NB4 (cell line): ENCODE data around the gene NUDT3.

Source experiments
- DNase-seq: peaks from one replicate; pipeline ENCODE4 v3.0.0; 2010; ENCODE audit warnings: low read depth
- H3K4me3 ChIP-seq: one replicate; pipeline ENCODE4 v1.5.1; 2011; ENCODE audit warnings: mild to moderate bottlenecking, low read depth, low read length, moderate library complexity
- CTCF ChIP-seq: IDR thresholded peaks from one replicate; pipeline ENCODE4 v1.5.1; 2012; ENCODE audit warnings: low read depth, low read length
- MAX ChIP-seq: IDR thresholded peaks from 2 replicates; pipeline ENCODE4 v1.6.1; 2011; ENCODE audit warnings: low read depth, low read length
- MYC ChIP-seq: IDR thresholded peaks from 2 replicates; pipeline ENCODE4 v1.6.1; 2011; ENCODE audit warnings: low read depth, low read length
- POLR2A ChIP-seq: IDR thresholded peaks from 2 replicates; pipeline ENCODE4 v1.6.1; 2011; ENCODE audit warnings: mild to moderate bottlenecking; ENCODE audit not compliant: insufficient read length; ENCODE audit errors: extremely low read depth

The NUDT3 gene

GRCh38 chr6:34391473-34391785 lies 1.0 kb downstream of the NUDT3 start:
- no peak for TF ChIP-seq MAX
- no peak for TF ChIP-seq MYC
- DNase-seq = no peak
- peak overlapping the region; percentile 95 for H3K4me3 ChIP-seq

- peak; percentile 85 for DNase-seq
- no peak for TF ChIP-seq POLR2A
- TF ChIP-seq MYC = peak; percentile 60
- peak; percentile 70 for TF ChIP-seq MAX
- no peak for TF ChIP-seq CTCF
- peak overlapping the region; percentile 95 for H3K4me3 ChIP-seq
Observed at GRCh38 chr6:34390531-34391472, 1.7 kb downstream of the NUDT3 start.

GRCh38 chr6:34389034-34389433 lies 3.4 kb downstream of the NUDT3 start:
- peak; percentile 69 for DNase-seq
- H3K4me3 ChIP-seq = peak overlapping the region; percentile 22
- TF ChIP-seq POLR2A (no peak), MYC (no peak), MAX (no peak), CTCF (no peak)

GRCh38 chr6:34388421-34388820 lies 4.0 kb downstream of the NUDT3 start:
- peak overlapping the region; percentile 22 for H3K4me3 ChIP-seq
- no peak for DNase-seq
- no peak for TF ChIP-seq POLR2A
- TF ChIP-seq CTCF = no peak
- TF ChIP-seq MYC = no peak
- no peak for TF ChIP-seq MAX

GRCh38 chr6:34386316-34387137 lies 5.9 kb downstream of the NUDT3 start:
- TF ChIP-seq MAX (no peak), MYC (no peak), POLR2A (no peak)
- no peak overlapping the region for H3K4me3 ChIP-seq
- DNase-seq = peak; percentile 94

- TF ChIP-seq POLR2A (no peak), MAX (no peak), CTCF (no peak), MYC (no peak)
- DNase-seq = no peak
Observed at GRCh38 chr6:34385793-34386195, 6.7 kb downstream of the NUDT3 start.

More at GRCh38 chr6:34385793-34386195, 6.7 kb downstream of the NUDT3 start:
- H3K4me3 ChIP-seq = no peak overlapping the region
